Activated CD4-positive, alpha-beta T cell treated with anti-CD3 and anti-CD28 coated beads, Interleukin-2, amount 10 ng/mL, durations not matched to agents 24 days and 14 days (primary cell): Measurements from ENCODE around the gene SLC27A5. TPM values are rescaled to one million over a fixed set of nuclear protein-coding genes. Genes with fewer than 3 reads are reported as not detected.

Source experiments
- DNase-seq: peaks from one replicate; pipeline ENCODE4 v3.0.0; 2022
- H3K27ac Mint-ChIP-seq: one replicate; pipeline ENCODE4 v1.8.0; 2022; ENCODE audit warnings: mild to moderate bottlenecking, mixed read lengths
- H3K27me3 Mint-ChIP-seq: one replicate; pipeline ENCODE4 v1.8.0; 2022; ENCODE audit warnings: mixed read lengths
- H3K36me3 Mint-ChIP-seq: one replicate; pipeline ENCODE4 v1.8.0; 2022; ENCODE audit warnings: low read depth, mild to moderate bottlenecking, mixed read lengths
- H3K4me1 Mint-ChIP-seq: one replicate; pipeline ENCODE4 v1.8.0; 2021; ENCODE audit warnings: mixed read lengths
- H3K4me3 Mint-ChIP-seq: one replicate; pipeline ENCODE4 v1.8.0; 2022; ENCODE audit warnings: mild to moderate bottlenecking, moderate library complexity, mixed read lengths
- H3K9me3 Mint-ChIP-seq: one replicate; pipeline ENCODE4 v1.8.0; 2021; ENCODE audit warnings: mixed read lengths
- intact Hi-C: fragments of 100-400 bp; cut with micrococcal nuclease; formaldehyde crosslinking; loops from one replicate; pipeline ENCODE4 v1.15.1; 2023
- total RNA-seq: library from RNA; stranded (reverse); gene quantifications from 2 replicates; pipeline ENCODE4 v1.2.3, GENCODE V29; 2022

SLC27A5 gene
- total RNA-seq, 1 donor from 2014 or later = 24.6 TPM

GRCh38 chr19:58554494-58555368, 42.9 kb upstream of the SLC27A5 start, which contains the start of gene CHMP2A:
Gene CHMP2A, minus strand, starts transcription at chr19:58555105. Its CDS starts 893 bp downstream, at chr19:58554212.
- peaks cover 51% of the 10 kb centered on the region for H3K4me1 Mint-ChIP-seq
- H3K4me3 Mint-ChIP-seq = peak within 1 kb of the TSS; percentile 96
- DNase-seq = peak; percentile 100
- H3K9me3 Mint-ChIP-seq = no peaks in the 10 kb centered on the region
- H3K27me3 Mint-ChIP-seq = no peaks in the 10 kb centered on the region
- peaks cover 75% of the 10 kb centered on the region for H3K36me3 Mint-ChIP-seq
- intact Hi-C loops = loop anchor here (1.0 to 2.0 kb wide), 3 partner anchors 10 to 78 kb away; partner anchors contain the start of genes TRIM28 and ZNF446
- peak within 1 kb of the TSS; percentile 97 for H3K27ac Mint-ChIP-seq

DNA sequence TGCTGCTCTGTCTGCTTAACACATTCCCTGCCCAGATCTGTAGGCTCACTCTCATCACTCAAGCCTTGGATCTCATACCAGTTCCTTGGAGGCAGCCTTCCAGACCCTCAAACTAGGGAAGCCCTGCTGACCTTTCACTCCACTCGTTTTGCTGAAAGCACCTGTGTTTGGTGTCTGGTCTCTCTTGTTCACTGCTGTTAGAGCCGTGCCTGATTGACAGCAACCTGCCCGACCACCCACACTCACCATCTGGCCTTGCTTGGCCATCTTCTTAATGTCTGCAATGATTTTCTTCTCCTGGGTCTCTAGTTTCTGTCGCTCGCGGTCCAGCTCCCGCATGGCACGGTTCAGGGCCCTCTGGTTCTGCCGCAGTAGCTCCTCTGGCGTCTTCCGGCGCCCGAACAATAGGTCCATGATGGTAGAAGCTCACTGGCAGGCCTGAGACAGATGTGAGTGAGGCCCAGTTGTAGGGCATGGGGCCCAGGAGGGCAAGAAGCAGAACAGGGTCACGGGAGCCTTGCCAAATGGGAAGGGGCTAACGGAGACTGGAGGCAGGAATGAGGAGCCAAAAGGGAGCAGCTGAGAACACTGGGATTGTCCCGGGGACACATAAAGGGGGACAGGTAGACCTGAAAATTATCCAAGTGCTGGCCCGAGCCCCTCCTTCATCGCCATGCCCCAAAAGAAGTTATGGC, 42.2 kb upstream of the SLC27A5 start:
- H3K36me3 Mint-ChIP-seq = peaks cover 77% of the 10 kb centered on the region
- H3K27me3 Mint-ChIP-seq = no peaks in the 10 kb centered on the region
- peak overlapping the region; percentile 96 for H3K4me3 Mint-ChIP-seq
- intact Hi-C loops = loop anchor here (2.0 kb wide), 1 partner anchor 77 kb away; the partner anchor contains the start of gene ZNF446
- peak overlapping the region; percentile 96 for H3K27ac Mint-ChIP-seq
- peaks cover 48% of the 10 kb centered on the region for H3K4me1 Mint-ChIP-seq
- H3K9me3 Mint-ChIP-seq = no peaks in the 10 kb centered on the region
- DNase-seq = peak; percentile 67

DNA sequence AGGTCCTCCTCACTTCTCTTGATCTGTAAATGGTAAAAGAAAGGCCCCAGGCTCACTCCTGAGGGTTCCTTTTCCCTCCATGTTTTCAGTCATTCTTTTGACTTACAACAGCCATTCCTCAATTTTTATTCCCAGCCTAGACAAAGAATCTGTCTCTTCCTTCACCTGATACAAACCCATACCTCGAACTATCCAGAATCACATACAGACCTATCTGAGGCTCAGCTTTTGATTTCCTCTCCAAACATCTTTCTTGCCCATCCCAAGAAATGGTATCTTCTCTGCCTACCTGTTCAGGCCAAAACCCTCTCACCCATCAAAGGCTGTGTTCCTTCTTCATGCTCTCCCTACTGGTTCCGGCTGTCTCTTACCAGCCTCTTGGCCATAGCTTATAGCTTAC, 40.9 kb upstream of the SLC27A5 start:
- Mint-ChIP-seq H3K4me3 (no peak overlapping the region), H3K27me3 (no peaks in the 10 kb centered on the region), H3K36me3 (peaks cover 80% of the 10 kb centered on the region), H3K9me3 (no peaks in the 10 kb centered on the region), H3K27ac (peak overlapping the region; percentile 56), H3K4me1 (peaks cover 45% of the 10 kb centered on the region)
- no peak for DNase-seq
- intact Hi-C loops = no loop called here

GRCh38 chr19:58551577-58552471, 40.0 kb upstream of the SLC27A5 start:
- Mint-ChIP-seq H3K4me1 (peaks cover 39% of the 10 kb centered on the region), H3K27me3 (no peaks in the 10 kb centered on the region), H3K4me3 (no peak overlapping the region), H3K27ac (peak overlapping the region; percentile 10), H3K36me3 (peaks cover 81% of the 10 kb centered on the region), H3K9me3 (no peaks in the 10 kb centered on the region)
- DNase-seq = peak; percentile 61
- intact Hi-C loops = no loop called here

GRCh38 chr19:58551123-58551497, 39.3 kb upstream of the SLC27A5 start:
- Mint-ChIP-seq H3K4me3 (no peak overlapping the region), H3K27me3 (no peaks in the 10 kb centered on the region), H3K4me1 (peaks cover 40% of the 10 kb centered on the region), H3K36me3 (peaks cover 81% of the 10 kb centered on the region), H3K9me3 (no peaks in the 10 kb centered on the region), H3K27ac (no peak overlapping the region)
- intact Hi-C loops = no loop called here
- no peak for DNase-seq

DNA sequence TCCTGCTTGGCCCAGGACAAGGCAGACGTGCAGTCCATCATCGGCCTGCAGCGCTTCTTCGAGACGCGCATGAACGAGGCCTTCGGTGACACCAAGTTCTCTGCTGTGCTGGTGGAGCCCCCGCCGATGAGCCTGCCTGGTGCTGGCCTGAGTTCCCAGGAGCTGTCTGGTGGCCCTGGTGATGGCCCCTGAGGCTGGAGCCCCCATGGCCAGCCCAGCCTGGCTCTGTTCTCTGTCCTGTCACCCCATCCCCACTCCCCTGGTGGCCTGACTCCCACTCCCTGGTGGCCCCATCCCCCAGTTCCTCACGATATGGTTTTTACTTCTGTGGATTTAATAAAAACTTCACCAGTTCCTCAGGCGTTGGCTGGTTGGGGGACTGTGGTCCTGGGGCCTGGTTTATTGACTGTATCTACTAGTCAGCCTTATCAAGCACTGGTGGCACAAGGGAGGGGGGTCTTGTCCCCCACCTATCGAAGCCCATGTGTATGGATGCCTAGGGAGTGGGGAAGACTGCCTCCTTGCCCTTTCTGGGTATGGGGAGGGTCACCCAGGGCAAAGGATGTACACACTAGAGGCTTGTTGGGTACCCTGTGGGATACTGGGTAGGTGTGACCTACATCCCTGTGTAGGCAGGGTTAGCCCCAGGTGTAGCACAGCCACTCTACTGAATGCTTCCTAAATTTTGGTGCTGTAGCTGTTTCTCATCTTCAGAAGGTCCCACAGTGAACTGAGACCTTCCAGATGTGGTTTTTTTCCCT, 38.8 kb upstream of the SLC27A5 start:
- no peaks in the 10 kb centered on the region for H3K9me3 Mint-ChIP-seq
- intact Hi-C loops = no loop called here
- peaks cover 45% of the 10 kb centered on the region for H3K4me1 Mint-ChIP-seq
- no peak overlapping the region for H3K27ac Mint-ChIP-seq
- H3K36me3 Mint-ChIP-seq = peaks cover 83% of the 10 kb centered on the region
- DNase-seq = peak; percentile 59
- no peaks in the 10 kb centered on the region for H3K27me3 Mint-ChIP-seq
- no peak overlapping the region for H3K4me3 Mint-ChIP-seq

DNA sequence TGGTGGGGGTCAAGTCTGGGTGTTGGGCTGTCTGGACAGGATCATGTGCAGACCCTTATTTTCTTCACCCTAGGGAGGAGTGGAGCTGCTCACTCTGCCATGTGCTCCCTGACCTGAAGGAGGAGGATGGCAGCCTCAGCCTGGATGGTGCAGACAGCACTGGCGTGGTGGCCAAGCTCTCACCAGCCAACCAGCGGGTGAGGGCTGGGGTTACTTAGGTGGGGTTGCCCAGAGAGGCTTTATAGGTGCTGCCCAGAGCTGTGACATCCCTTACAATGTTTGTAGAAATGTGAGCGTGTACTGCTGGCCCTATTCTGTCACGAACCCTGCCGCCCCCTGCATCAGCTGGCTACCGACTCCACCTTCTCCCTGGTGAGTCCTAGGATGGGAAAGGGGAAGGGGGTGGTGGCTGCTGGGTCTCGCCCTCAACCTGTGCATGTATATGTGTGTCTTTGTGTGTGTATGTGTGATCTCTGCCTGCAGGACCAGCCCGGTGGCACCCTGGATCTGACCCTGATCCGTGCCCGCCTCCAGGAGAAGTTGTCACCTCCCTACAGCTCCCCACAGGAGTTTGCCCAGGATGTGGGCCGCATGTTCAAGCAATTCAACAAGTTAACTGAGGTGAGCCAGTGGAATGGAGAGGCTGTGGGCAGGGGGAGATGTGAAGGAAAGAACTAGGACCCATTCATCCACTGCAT, 38.0 kb upstream of the SLC27A5 start:
- no peaks in the 10 kb centered on the region for H3K27me3 Mint-ChIP-seq
- H3K4me3 Mint-ChIP-seq = no peak overlapping the region
- H3K27ac Mint-ChIP-seq = no peak overlapping the region
- H3K4me1 Mint-ChIP-seq = peaks cover 41% of the 10 kb centered on the region
- intact Hi-C loops = no loop called here
- peaks cover 83% of the 10 kb centered on the region for H3K36me3 Mint-ChIP-seq
- no peak for DNase-seq
- H3K9me3 Mint-ChIP-seq = no peaks in the 10 kb centered on the region

GRCh38 chr19:58548859-58549663, 37.3 kb upstream of the SLC27A5 start:
- Mint-ChIP-seq H3K4me3 (no peak overlapping the region), H3K27me3 (no peaks in the 10 kb centered on the region), H3K36me3 (peaks cover 79% of the 10 kb centered on the region), H3K27ac (no peak overlapping the region), H3K4me1 (peaks cover 36% of the 10 kb centered on the region), H3K9me3 (no peaks in the 10 kb centered on the region)
- no peak for DNase-seq
- intact Hi-C loops = no loop called here

DNA sequence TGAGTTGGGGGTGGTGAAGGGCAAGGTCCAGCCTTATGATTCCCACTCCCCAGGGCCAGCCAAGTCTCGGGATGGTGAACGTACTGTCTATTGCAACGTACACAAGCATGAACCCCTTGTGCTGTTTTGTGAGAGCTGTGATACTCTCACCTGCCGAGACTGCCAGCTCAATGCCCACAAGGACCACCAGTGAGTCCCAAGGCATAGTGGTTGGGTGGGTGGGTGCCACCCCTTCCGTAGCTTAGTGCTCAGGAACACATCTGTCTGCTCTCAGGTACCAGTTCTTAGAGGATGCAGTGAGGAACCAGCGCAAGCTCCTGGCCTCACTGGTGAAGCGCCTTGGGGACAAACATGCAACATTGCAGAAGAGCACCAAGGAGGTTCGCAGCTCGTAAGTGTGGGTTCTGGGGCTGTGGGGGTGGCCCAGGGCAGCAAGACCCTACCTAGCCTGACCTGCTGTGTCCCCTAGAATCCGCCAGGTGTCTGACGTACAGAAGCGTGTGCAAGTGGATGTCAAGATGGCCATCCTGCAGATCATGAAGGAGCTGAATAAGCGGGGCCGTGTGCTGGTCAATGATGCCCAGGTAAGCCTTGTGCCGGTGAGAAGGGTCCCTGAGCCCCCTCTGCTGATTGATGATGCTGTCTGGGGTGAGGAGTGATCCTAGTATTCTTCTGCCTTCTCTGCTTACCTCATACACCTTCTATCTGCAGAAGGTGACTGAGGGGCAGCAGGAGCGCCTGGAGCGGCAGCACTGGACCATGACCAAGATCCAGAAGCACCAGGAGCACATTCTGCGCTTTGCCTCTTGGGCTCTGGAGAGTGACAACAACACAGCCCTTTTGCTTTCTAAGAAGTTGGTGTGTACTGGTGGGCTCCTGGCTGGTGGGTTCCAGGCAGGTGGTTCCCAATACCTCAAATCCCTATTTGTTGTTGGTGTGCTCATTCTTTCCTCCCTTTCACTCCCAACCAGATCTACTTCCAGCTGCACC, 35.8 kb upstream of the SLC27A5 start:
- intact Hi-C loops = no loop called here
- Mint-ChIP-seq H3K9me3 (no peaks in the 10 kb centered on the region), H3K27ac (no peak overlapping the region), H3K4me3 (no peak overlapping the region), H3K27me3 (peaks cover 7% of the 10 kb centered on the region), H3K36me3 (peaks cover 70% of the 10 kb centered on the region), H3K4me1 (peaks cover 35% of the 10 kb centered on the region)
- DNase-seq = no peak

GRCh38 chr19:58546019-58546530, 34.3 kb upstream of the SLC27A5 start:
- peaks cover 56% of the 10 kb centered on the region for H3K36me3 Mint-ChIP-seq
- no peaks in the 10 kb centered on the region for H3K9me3 Mint-ChIP-seq
- H3K4me3 Mint-ChIP-seq = peak overlapping the region; percentile 94
- H3K27ac Mint-ChIP-seq = peak overlapping the region; percentile 74
- peaks cover 12% of the 10 kb centered on the region for H3K27me3 Mint-ChIP-seq
- H3K4me1 Mint-ChIP-seq = peaks cover 30% of the 10 kb centered on the region
- no peak for DNase-seq
- intact Hi-C loops = no loop called here
